ENCODE measurements around the gene DZIP3.

The DZIP3 gene

DNA sequence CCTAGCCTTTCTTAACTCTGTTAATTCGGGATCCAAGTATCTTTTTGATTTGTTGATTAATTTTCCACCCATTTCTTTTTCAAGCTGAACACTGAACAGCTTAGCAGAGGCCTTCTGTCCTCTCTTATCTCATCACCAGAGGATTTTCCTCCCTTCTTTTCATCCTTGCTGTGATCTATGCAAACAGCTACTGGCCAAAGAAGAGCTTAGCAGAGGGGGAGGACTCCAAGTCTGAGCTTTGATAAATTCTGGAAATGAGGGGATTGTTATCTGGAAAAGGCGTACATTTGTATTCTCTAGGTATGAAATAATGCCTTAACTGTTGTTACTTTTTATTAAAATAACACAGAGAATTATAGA is 13.4 kb downstream of the DZIP3 start:
- Histone ChIP-seq H3K27me3 (ENCODE audit: low read length) (no peaks in the 10 kb centered on the region), H4K20me1 (ENCODE audit: low read depth, low read length) (no peaks in the 10 kb centered on the region), H3K79me2 (ENCODE audit: insufficient read depth, low read length) (no peaks in the 10 kb centered on the region), H3K36me3 (ENCODE audit: low read length) (peaks cover 5% of the 10 kb centered on the region; the same call in 1 of the 2 replicates), H3K4me2 (ENCODE audit: low read depth, low read length, poor library complexity, severe bottlenecking) (no peak overlapping the region), H3K27ac (ENCODE audit: low read depth, low read length) (no peak overlapping the region), H3K9ac (ENCODE audit: low read length) (no peak overlapping the region), H3K9me3 (ENCODE audit: insufficient read depth, low read length) (no peaks in the 10 kb centered on the region), H3K4me3 (ENCODE audit: insufficient read depth, low read length, poor library complexity, severe bottlenecking) (no peak overlapping the region), H3F3A (ENCODE audit: insufficient read depth) (no peaks in the 10 kb centered on the region), H3K9me2 (replicated peaks; ENCODE audit: insufficient read depth, low read length) (no peaks in the 10 kb centered on the region), H2AFZ (ENCODE audit: low read depth, low read length, severe bottlenecking) (no peak overlapping the region)
- no peak for TF ChIP-seq EZH2phosphoT487 (conservative IDR thresholded peaks at IDR 0.05; ENCODE audit: low read length)

DNA sequence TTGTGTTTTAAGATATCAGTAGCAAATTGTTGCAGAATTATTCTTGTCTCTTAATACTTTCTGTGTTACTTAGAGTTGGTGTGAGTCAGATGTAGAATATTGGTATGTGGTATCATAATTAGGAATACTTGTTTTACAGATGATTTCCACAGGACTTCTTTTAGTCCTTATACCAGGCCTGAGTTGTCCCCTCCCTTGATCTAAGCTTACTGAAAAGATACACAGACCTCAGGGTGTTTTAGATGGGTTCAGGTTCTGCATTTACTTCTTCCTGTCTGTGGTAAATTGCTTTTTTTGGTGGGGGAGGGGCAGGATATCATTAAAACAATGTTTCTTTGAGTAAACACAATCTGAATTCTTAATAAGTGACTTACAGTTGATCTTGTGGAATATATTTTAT is 14.2 kb downstream of the DZIP3 start:
- no peak overlapping the region for H3K9ac ChIP-seq (ENCODE audit: low read length)
- TF ChIP-seq EZH2phosphoT487 (conservative IDR thresholded peaks at IDR 0.05; ENCODE audit: low read length): no peak
- TF ChIP-seq CTCF (IDR thresholded peaks at IDR 0.05; ENCODE audit: insufficient read depth, low read length, poor library complexity, severe bottlenecking): no peak
- no peak overlapping the region for H3K4me2 ChIP-seq (ENCODE audit: low read depth, low read length, poor library complexity, severe bottlenecking)
- H4K20me1 ChIP-seq (ENCODE audit: low read depth, low read length): no peaks in the 10 kb centered on the region
- H3K27me3 ChIP-seq (ENCODE audit: low read length): no peaks in the 10 kb centered on the region
- no peak overlapping the region for H3K4me3 ChIP-seq (ENCODE audit: insufficient read depth, low read length, poor library complexity, severe bottlenecking)
- H3K79me2 ChIP-seq (ENCODE audit: insufficient read depth, low read length): no peaks in the 10 kb centered on the region
- H3F3A ChIP-seq (ENCODE audit: insufficient read depth): no peaks in the 10 kb centered on the region
- H3K27ac ChIP-seq (ENCODE audit: low read depth, low read length): no peak overlapping the region
- H3K36me3 ChIP-seq (ENCODE audit: low read length): peaks cover 5% of the 10 kb centered on the region; the same call in 1 of the 2 replicates
- H2AFZ ChIP-seq (ENCODE audit: low read depth, low read length, severe bottlenecking): no peak overlapping the region
- H3K9me3 ChIP-seq (ENCODE audit: insufficient read depth, low read length): no peaks in the 10 kb centered on the region
- H3K9me2 ChIP-seq (replicated peaks; ENCODE audit: insufficient read depth, low read length): no peaks in the 10 kb centered on the region

GRCh38 chr3:108605028-108605427 is 15.5 kb downstream of the DZIP3 start:
- Histone ChIP-seq H3K9me3 (ENCODE audit: insufficient read depth, low read length) (no peaks in the 10 kb centered on the region), H3K9ac (ENCODE audit: low read length) (no peak overlapping the region), H3K9me2 (replicated peaks; ENCODE audit: insufficient read depth, low read length) (no peaks in the 10 kb centered on the region), H3K79me2 (ENCODE audit: insufficient read depth, low read length) (no peaks in the 10 kb centered on the region), H4K20me1 (ENCODE audit: low read depth, low read length) (no peaks in the 10 kb centered on the region), H3K27ac (ENCODE audit: low read depth, low read length) (no peak overlapping the region), H3K36me3 (ENCODE audit: low read length) (peaks cover 5% of the 10 kb centered on the region; the same call in 1 of the 2 replicates), H3K4me2 (ENCODE audit: low read depth, low read length, poor library complexity, severe bottlenecking) (no peak overlapping the region), H3K4me3 (ENCODE audit: insufficient read depth, low read length, poor library complexity, severe bottlenecking) (no peak overlapping the region), H3K27me3 (ENCODE audit: low read length) (no peaks in the 10 kb centered on the region), H2AFZ (ENCODE audit: low read depth, low read length, severe bottlenecking) (no peak overlapping the region), H3F3A (ENCODE audit: insufficient read depth) (no peaks in the 10 kb centered on the region)
- TF ChIP-seq CTCF (IDR thresholded peaks at IDR 0.05; ENCODE audit: insufficient read depth, low read length, poor library complexity, severe bottlenecking): no peak
- no peak for TF ChIP-seq EZH2phosphoT487 (conservative IDR thresholded peaks at IDR 0.05; ENCODE audit: low read length)

- Histone ChIP-seq H3K27me3 (ENCODE audit: low read length) (no peaks in the 10 kb centered on the region), H3F3A (ENCODE audit: insufficient read depth) (no peaks in the 10 kb centered on the region), H2AFZ (ENCODE audit: low read depth, low read length, severe bottlenecking) (no peak overlapping the region), H3K36me3 (ENCODE audit: low read length) (peaks cover 5% of the 10 kb centered on the region; the same call in 1 of the 2 replicates), H4K20me1 (ENCODE audit: low read depth, low read length) (no peaks in the 10 kb centered on the region), H3K4me2 (ENCODE audit: low read depth, low read length, poor library complexity, severe bottlenecking) (no peak overlapping the region), H3K9me3 (ENCODE audit: insufficient read depth, low read length) (no peaks in the 10 kb centered on the region), H3K79me2 (ENCODE audit: insufficient read depth, low read length) (no peaks in the 10 kb centered on the region), H3K27ac (ENCODE audit: low read depth, low read length) (no peak overlapping the region), H3K9me2 (replicated peaks; ENCODE audit: insufficient read depth, low read length) (no peaks in the 10 kb centered on the region), H3K4me3 (ENCODE audit: insufficient read depth, low read length, poor library complexity, severe bottlenecking) (no peak overlapping the region), H3K9ac (ENCODE audit: low read length) (no peak overlapping the region)
- TF ChIP-seq EZH2phosphoT487 (conservative IDR thresholded peaks at IDR 0.05; ENCODE audit: low read length) (no peak), CTCF (IDR thresholded peaks at IDR 0.05; ENCODE audit: insufficient read depth, low read length, poor library complexity, severe bottlenecking) (no peak)
Measured at GRCh38 chr3:108605491-108605890, 16.0 kb downstream of the DZIP3 start.
